GM12874 (cell line): ENCODE data around the gene SART3.

ENCODE experiments used
- CTCF ChIP-seq: IDR thresholded peaks from 2 replicates; pipeline ENCODE4 v1.5.1; 2011; ENCODE audit warnings: low read depth, mild to moderate bottlenecking, control low read depth, low read length, moderate library complexity; ENCODE audit not compliant: insufficient read depth

Gene SART3

GRCh38 chr12:108510836-108511235, 50.1 kb downstream of the SART3 start:
- TF ChIP-seq CTCF: no peak

DNA sequence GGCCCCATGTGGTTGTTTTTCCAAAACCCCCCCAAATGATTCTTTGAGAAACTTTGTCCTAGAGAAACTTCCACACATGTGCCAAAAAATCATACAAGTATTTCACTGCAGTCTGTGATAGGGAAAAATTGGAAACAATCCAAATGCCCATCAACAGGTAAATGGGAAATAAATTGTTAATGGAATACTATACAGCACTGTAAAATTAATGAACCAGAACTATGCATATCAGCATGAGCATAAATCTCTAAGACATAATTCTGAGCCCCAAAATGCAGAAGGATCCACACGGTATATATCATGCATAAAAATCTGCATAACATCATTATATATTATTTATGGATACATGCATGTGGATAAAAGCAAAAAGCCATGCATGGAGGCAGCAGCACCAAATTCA, 51.2 kb downstream of the SART3 start:
- no peak for TF ChIP-seq CTCF

DNA sequence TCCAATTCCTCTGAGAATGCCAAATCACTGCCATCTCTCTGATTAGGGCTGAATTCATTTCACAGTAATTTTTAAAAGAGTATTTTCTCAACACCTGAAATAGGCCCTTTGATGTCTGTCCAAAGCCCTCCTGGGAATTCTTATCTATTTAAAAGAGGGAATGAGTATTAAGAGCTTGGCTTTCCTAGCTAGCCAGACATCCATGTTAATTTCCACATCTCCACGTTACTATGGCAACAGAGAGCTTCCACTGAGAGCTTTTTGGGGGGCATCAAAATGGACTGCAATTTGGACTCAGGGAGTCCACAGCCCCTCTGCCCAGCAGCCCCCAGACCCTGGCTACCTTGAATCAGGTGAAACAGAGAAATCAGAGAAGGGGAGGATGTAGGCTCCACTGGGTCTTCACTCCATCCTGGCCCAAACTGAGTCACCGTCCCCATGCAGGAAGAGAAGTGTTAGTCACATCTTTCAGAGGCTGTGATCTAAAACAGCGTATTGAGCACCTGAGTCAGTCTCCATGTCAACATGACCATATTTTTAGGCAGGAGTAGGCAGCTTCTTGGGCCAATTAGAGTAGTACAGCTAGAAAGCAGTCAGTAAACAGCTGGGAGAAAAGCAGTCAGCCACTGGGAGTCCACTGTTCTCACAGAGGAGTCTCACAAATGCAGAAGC, 52.9 kb downstream of the SART3 start:
- no peak for TF ChIP-seq CTCF

GRCh38 chr12:108505129-108505528, 55.8 kb downstream of the SART3 start:
- TF ChIP-seq CTCF: no peak

GRCh38 chr12:108502922-108503321, 58.1 kb downstream of the SART3 start:
- no peak for TF ChIP-seq CTCF

- no peak for TF ChIP-seq CTCF
Observed at GRCh38 chr12:108498136-108498535, 62.8 kb downstream of the SART3 start.

- no peak for TF ChIP-seq CTCF
Observed at GRCh38 chr12:108495823-108496579, 65.0 kb downstream of the SART3 start.
